Neuronal stem cell (in vitro differentiated cells): ENCODE data around the gene TAMALIN.
A peak's percentile ranks its signal among the peaks of the same experiment; 100 is the strongest.

Experiments
- DNase-seq: peaks from one replicate; pipeline ENCODE4 v3.0.0-alpha.2; 2013; ENCODE audit warnings: low spot score
- H2AFZ ChIP-seq: one replicate; pipeline ENCODE4 v1.6.1; 2013; ENCODE audit warnings: mild to moderate bottlenecking, low read length, inconsistent platforms
- H2AK5ac ChIP-seq: 2 replicates; pipeline ENCODE4 v1.6.1; 2013; ENCODE audit warnings: low read depth, mild to moderate bottlenecking, inconsistent platforms, low read length, moderate library complexity, mixed read lengths
- H2BK120ac ChIP-seq: 2 replicates; pipeline ENCODE4 v1.6.1; 2013; ENCODE audit warnings: low read depth, mild to moderate bottlenecking, inconsistent platforms, low read length, moderate library complexity, mixed read lengths
- H2BK12ac ChIP-seq: one replicate; pipeline ENCODE4 v1.6.1; 2013; ENCODE audit warnings: low read length, inconsistent platforms
- H2BK15ac ChIP-seq: 2 replicates; pipeline ENCODE4 v1.6.1; 2013; ENCODE audit warnings: mild to moderate bottlenecking, low read length, inconsistent platforms, mixed read lengths
- H2BK5ac ChIP-seq: one replicate; pipeline ENCODE4 v1.6.1; 2013; ENCODE audit warnings: inconsistent platforms, mild to moderate bottlenecking, low read length, moderate library complexity
- H3K14ac ChIP-seq: one replicate; pipeline ENCODE4 v1.6.1; 2013; ENCODE audit warnings: low read length, inconsistent platforms
- H3K18ac ChIP-seq: 2 replicates; pipeline ENCODE4 v1.6.1; 2013; ENCODE audit warnings: low read length, inconsistent platforms
- H3K23ac ChIP-seq: 2 replicates; pipeline ENCODE4 v1.6.1; 2013; ENCODE audit warnings: low read depth, mild to moderate bottlenecking, mixed read lengths, low read length, inconsistent platforms; ENCODE audit not compliant: poor library complexity
- H3K27ac ChIP-seq: replicated peaks from 3 replicates; pipeline ENCODE4 v1.5.1; 2013; ENCODE audit warnings: low read length, inconsistent platforms
- H3K27me3 ChIP-seq, 3 experiments: 2 replicates each; pipeline ENCODE4 v1.6.1; 2013; ENCODE audit warnings: low read length in 3 of 3, mild to moderate bottlenecking in 2 of 3, inconsistent platforms in 1 of 3, low read depth in 1 of 3, mixed read lengths in 1 of 3, moderate library complexity in 1 of 3; ENCODE audit not compliant: control insufficient read depth in 3 of 3, insufficient read depth in 3 of 3
- H3K36me3 ChIP-seq, 2 donors: replicated peaks in 1 of 2; 2 replicates each; pipeline ENCODE4 v1.6.1; 2013; ENCODE audit warnings: low read length in 2 of 2; ENCODE audit not compliant: control insufficient read depth in 2 of 2, insufficient read depth in 2 of 2
- H3K4ac ChIP-seq: 2 replicates; pipeline ENCODE4 v1.6.1; 2013; ENCODE audit warnings: inconsistent platforms, mild to moderate bottlenecking, low read length, moderate library complexity
- H3K4me1 ChIP-seq, 2 donors: 1 replicate in 1 of 2; 2 replicates in 1 of 2; pipeline ENCODE4 v1.6.1; 2013; ENCODE audit warnings: low read length in 2 of 2, low read depth in 1 of 2; ENCODE audit not compliant: control insufficient read depth in 2 of 2, insufficient read depth in 1 of 2
- H3K4me2 ChIP-seq: one replicate; pipeline ENCODE4 v1.6.1; 2013; ENCODE audit warnings: mild to moderate bottlenecking, low read length, inconsistent platforms; ENCODE audit not compliant: insufficient read depth, poor library complexity, severe bottlenecking
- H3K4me3 ChIP-seq, 2 donors: 2 replicates each; pipeline ENCODE4 v1.5.1; 2013; ENCODE audit warnings: low read length in 2 of 2, mild to moderate bottlenecking in 2 of 2, inconsistent platforms in 1 of 2, moderate library complexity in 1 of 2
- H3K79me1 ChIP-seq: one replicate; pipeline ENCODE4 v1.6.1; 2013; ENCODE audit warnings: low read depth, mild to moderate bottlenecking, inconsistent platforms, low read length, moderate library complexity
- H3K9ac ChIP-seq: one replicate; pipeline ENCODE4 v1.6.1; 2013; ENCODE audit warnings: mild to moderate bottlenecking, low read depth, low read length, inconsistent platforms; ENCODE audit not compliant: poor library complexity
- H3K9me3 ChIP-seq, 2 donors: replicated peaks in 1 of 2; 2 replicates each; pipeline versions ENCODE3 to v1.6.1; 2013; ENCODE audit warnings: low read length in 2 of 2, mild to moderate bottlenecking in 2 of 2, inconsistent platforms in 1 of 2, low read depth in 1 of 2, mixed read lengths in 1 of 2, moderate library complexity in 1 of 2; ENCODE audit not compliant: control insufficient read depth in 2 of 2, insufficient read depth in 1 of 2
- H4K8ac ChIP-seq: one replicate; pipeline ENCODE4 v1.6.1; 2013; ENCODE audit warnings: low read depth, mild to moderate bottlenecking, inconsistent platforms, low read length, moderate library complexity
- H4K91ac ChIP-seq: one replicate; pipeline ENCODE4 v1.6.1; 2013; ENCODE audit warnings: low read length, low read depth, mild to moderate bottlenecking, inconsistent platforms; ENCODE audit not compliant: poor library complexity
- WGBS, 2 donors: extraction: QIAGEN DNeasy Blood & Tissue Kit; methylation state at CpG; one replicate each; pipeline ENCODE4 v1.1.7; 2013; ENCODE audit warnings: missing lambda C conversion rate in 2 of 2, mixed read lengths in 1 of 2; ENCODE audit not compliant: insufficient read length in 2 of 2, insufficient replicate concordance in 1 of 2; ENCODE audit errors: extremely low coverage in 2 of 2; 5-methylcytosine and 5-hydroxymethylcytosine counted together

Gene TAMALIN

DNA sequence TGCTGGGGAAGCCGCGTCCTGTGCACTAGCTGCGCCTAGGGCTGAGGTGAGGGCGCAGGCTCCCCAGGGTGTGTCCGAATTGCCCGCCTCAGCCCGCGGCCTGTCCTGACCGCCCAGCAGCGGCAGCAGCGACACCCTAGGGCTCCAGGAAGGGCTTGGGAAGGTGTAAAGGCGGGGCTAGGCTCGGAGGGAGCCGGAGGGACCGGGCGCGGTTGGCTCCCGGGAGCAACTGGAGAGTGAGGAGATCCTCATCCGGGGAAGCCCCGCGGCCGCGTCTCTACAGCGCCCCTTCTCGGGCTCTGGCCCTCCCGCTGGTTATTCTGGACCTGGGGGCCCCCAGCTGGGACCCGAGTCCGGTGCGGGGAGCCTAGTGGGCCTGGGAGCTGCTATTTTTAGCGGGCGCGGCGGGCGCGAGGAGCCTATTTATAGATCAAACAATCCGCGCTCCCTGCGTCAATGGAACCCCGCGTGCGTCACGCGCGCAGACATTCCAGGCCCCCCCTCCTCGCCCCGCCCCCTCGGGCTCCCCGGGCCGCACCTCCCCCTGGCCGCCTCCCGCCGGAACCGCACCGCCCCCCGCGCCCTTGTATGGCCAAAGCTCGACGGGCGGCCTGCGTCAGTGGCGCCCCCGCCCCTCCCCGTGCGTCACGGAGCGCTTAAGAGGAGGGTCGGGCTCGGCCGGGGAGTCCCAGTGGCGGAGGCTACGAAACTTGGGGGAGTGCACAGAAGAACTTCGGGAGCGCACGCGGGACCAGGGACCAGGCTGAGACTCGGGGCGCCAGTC, 44.2 kb downstream of the TAMALIN start, which contains the start of gene NR4A1:
TSS of gene NR4A1 (plus strand) at position 685 of the 784 bp plus-strand sequence. CDS start 2,887 bp downstream, outside the sequence.
- H3K4me1 ChIP-seq, result peaks cover 8 to 17% of the 10 kb centered on the region in 2 donors
- peak within 1 kb of the TSS; percentile 50 for H4K91ac ChIP-seq
- H2BK5ac ChIP-seq, result peak within 1 kb of the TSS; percentile 40
- H3K23ac ChIP-seq, result peak within 1 kb of the TSS; percentile 76
- H2AK5ac ChIP-seq, result peak within 1 kb of the TSS; percentile 54
- no peak within 1 kb of the TSS for H4K8ac ChIP-seq
- no peaks in the 10 kb centered on the region for H3K9me3 ChIP-seq
- H3K14ac ChIP-seq, result peak within 1 kb of the TSS; percentile 91
- peak within 1 kb of the TSS; percentile 72 for H2BK15ac ChIP-seq
- no peaks in the 10 kb centered on the region for H3K79me1 ChIP-seq
- H3K4ac ChIP-seq, result peak within 1 kb of the TSS; percentile 71
- H2AFZ ChIP-seq, result peak within 1 kb of the TSS; percentile 87
- DNase-seq, result peak; percentile 93
- peak within 1 kb of the TSS; percentile 38 to 87 for H3K4me3 ChIP-seq
- peaks cover 0 to 15% (median 0%) of the 10 kb centered on the region in 3 experiments for H3K27me3 ChIP-seq
- H3K9ac ChIP-seq, result peak within 1 kb of the TSS; percentile 92
- WGBS, 2 donors, result no CpG with 5 or more reads among the region's 77 CpGs
- peak within 1 kb of the TSS; percentile 82 for H2BK120ac ChIP-seq
- H3K18ac ChIP-seq, result peak within 1 kb of the TSS; percentile 99
- peak within 1 kb of the TSS; percentile 99 for H2BK12ac ChIP-seq
- peak within 1 kb of the TSS; percentile 44 for H3K27ac ChIP-seq
- H3K36me3 ChIP-seq, result peaks cover 10 to 22% of the 10 kb centered on the region in 2 donors
- H3K4me2 ChIP-seq, result peak within 1 kb of the TSS; percentile 100

GRCh38 chr12:52052468-52053186, 45.9 kb downstream of the TAMALIN start:
- H3K27me3 ChIP-seq, result peaks cover 0 to 15% (median 0%) of the 10 kb centered on the region in 3 experiments
- H3K18ac ChIP-seq, result peak overlapping the region; percentile 45
- H4K91ac ChIP-seq, result no peak overlapping the region
- H3K27ac ChIP-seq, result no peak overlapping the region
- DNase-seq, result no peak
- peak overlapping the region; percentile 7 for H2BK12ac ChIP-seq
- no peak overlapping the region for H3K4ac ChIP-seq
- H3K36me3 ChIP-seq, result peaks cover 20 to 33% of the 10 kb centered on the region in 2 donors
- no peaks in the 10 kb centered on the region for H3K9me3 ChIP-seq
- H3K14ac ChIP-seq, result no peak overlapping the region
- no CpG with 5 or more reads among the region's 7 CpGs for WGBS, 2 donors
- no peak overlapping the region for H3K9ac ChIP-seq
- H2BK120ac ChIP-seq, result peak overlapping the region; percentile 27
- peak overlapping the region in 1 of 2 donors; percentile 84 for H3K4me3 ChIP-seq
- peak overlapping the region; percentile 12 for H2AK5ac ChIP-seq
- H2BK15ac ChIP-seq, result no peak overlapping the region
- H3K4me2 ChIP-seq, result peak overlapping the region; percentile 87
- no peak overlapping the region for H2AFZ ChIP-seq
- H3K4me1 ChIP-seq, result peaks cover 8 to 17% of the 10 kb centered on the region in 2 donors
- H4K8ac ChIP-seq, result no peak overlapping the region
- H3K79me1 ChIP-seq, result peaks cover 3% of the 10 kb centered on the region
- H2BK5ac ChIP-seq, result no peak overlapping the region
- H3K23ac ChIP-seq, result no peak overlapping the region

GRCh38 chr12:52053536-52054209, 46.9 kb downstream of the TAMALIN start:
- Histone ChIP-seq H4K8ac (peak overlapping the region; percentile 24), H2BK120ac (no peak overlapping the region), H2AK5ac (peak overlapping the region; percentile 60), H3K23ac (no peak overlapping the region), H3K27me3 (peaks cover 0 to 15% (median 0%) of the 10 kb centered on the region in 3 experiments), H3K14ac (no peak overlapping the region), H3K4me3 (no peak overlapping the region), H3K4ac (no peak overlapping the region), H4K91ac (no peak overlapping the region), H2BK15ac (peak overlapping the region; percentile 27), H3K36me3 (peaks cover 24 to 37% of the 10 kb centered on the region in 2 donors), H2BK12ac (peak overlapping the region; percentile 16), H2AFZ (no peak overlapping the region), H3K4me2 (no peak overlapping the region), H2BK5ac (peak overlapping the region; percentile 10), H3K79me1 (peaks cover 3% of the 10 kb centered on the region), H3K18ac (peak overlapping the region; percentile 13), H3K9ac (no peak overlapping the region), H3K27ac (no peak overlapping the region), H3K4me1 (peaks cover 8 to 17% of the 10 kb centered on the region in 2 donors), H3K9me3 (no peaks in the 10 kb centered on the region)
- no CpG with 5 or more reads among the region's 9 CpGs for WGBS, 2 donors
- DNase-seq, result no peak
